GM18867 (cell line): ENCODE data around the gene MIPEP.

ENCODE experiments used
- ATAC-seq: cut with Tn5 transposase; IDR thresholded peaks from one replicate; pipeline ENCODE4 v1.9.1; 2021; ENCODE audit warnings: mild to moderate bottlenecking, moderate library complexity; ENCODE audit not compliant: unreplicated experiment

The MIPEP gene

GRCh38 chr13:23722726-23723453 is 166.3 kb downstream of the MIPEP start:
- ATAC-seq, result no peak

GRCh38 chr13:23718996-23719395 is 170.2 kb downstream of the MIPEP start:
- no peak for ATAC-seq

GRCh38 chr13:23716401-23716800 is 172.8 kb downstream of the MIPEP start:
- ATAC-seq, result no peak

GRCh38 chr13:23715762-23716235 is 173.4 kb downstream of the MIPEP start:
- ATAC-seq, result no peak

- ATAC-seq, result no peak
These were observed 174.0 kb downstream of the MIPEP start for GRCh38 chr13:23715092-23715761.

GRCh38 chr13:23714672-23715071 is 174.5 kb downstream of the MIPEP start:
- ATAC-seq, result no peak

- no peak for ATAC-seq
These were observed 177.8 kb downstream of the MIPEP start for GRCh38 chr13:23711355-23711754.

GRCh38 chr13:23710366-23710765 is 178.8 kb downstream of the MIPEP start:
- ATAC-seq, result no peak

GRCh38 chr13:23709536-23709935 is 179.7 kb downstream of the MIPEP start:
- no peak for ATAC-seq

GRCh38 chr13:23707674-23708073 is 181.5 kb downstream of the MIPEP start:
- ATAC-seq, result no peak

GRCh38 chr13:23705583-23705982 is 183.6 kb downstream of the MIPEP start:
- ATAC-seq, result no peak

- no peak for ATAC-seq
These were observed 185.8 kb downstream of the MIPEP start for GRCh38 chr13:23703246-23703860.

GRCh38 chr13:23701636-23702035 is 187.6 kb downstream of the MIPEP start:
- ATAC-seq, result no peak

- no peak for ATAC-seq
These were observed 188.0 kb downstream of the MIPEP start for GRCh38 chr13:23701186-23701585.

GRCh38 chr13:23699271-23699670 is 189.9 kb downstream of the MIPEP start:
- no peak for ATAC-seq

- no peak for ATAC-seq
These were observed 191.4 kb downstream of the MIPEP start for GRCh38 chr13:23697772-23698313.

- ATAC-seq, result no peak
These were observed 192.6 kb downstream of the MIPEP start for GRCh38 chr13:23696610-23697009.

GRCh38 chr13:23695711-23696464 is 193.3 kb downstream of the MIPEP start:
- peak; percentile 71 for ATAC-seq

GRCh38 chr13:23695196-23695595 is 194.0 kb downstream of the MIPEP start:
- no peak for ATAC-seq

- ATAC-seq, result no peak
These were observed 196.4 kb downstream of the MIPEP start for GRCh38 chr13:23692816-23693215.

GRCh38 chr13:23690668-23691067 is 198.5 kb downstream of the MIPEP start:
- no peak for ATAC-seq
